ENCODE results near the gene SAMD14. TPM values are rescaled to one million over a fixed set of nuclear protein-coding genes. Genes with fewer than 3 reads are reported as not detected.

Gene SAMD14
- total and polyA plus RNA-seq, 2 donors (not counting 1 experiment from before 2014, with no cell fraction given) = 2.1 to 3.8 TPM

GRCh38 chr17:50169121-50169764 lies 39.3 kb upstream of the SAMD14 start:
- no peak overlapping the region for H3K9ac ChIP-seq (ENCODE audit: insufficient read depth, low read length)
- DNase-seq (ENCODE audit: low read depth in 2 of 2) = peak; percentile 67 to 82
- H3K27ac ChIP-seq (ENCODE audit: insufficient read depth, low read length) = no peak overlapping the region
- H3K79me2 ChIP-seq (ENCODE audit: control insufficient read depth, insufficient read depth, low read length) = no peaks in the 10 kb centered on the region
- no peaks in the 10 kb centered on the region for H3K9me3 ChIP-seq (ENCODE audit: control insufficient read depth, insufficient read depth, low read depth, low read length)
- H3K4me1 ChIP-seq (ENCODE audit: control insufficient read depth, extremely low read depth, insufficient read depth, low read length) = peaks cover 19% of the 10 kb centered on the region
- H3K4me2 ChIP-seq (ENCODE audit: extremely low read depth, insufficient read depth, low read length) = no peak overlapping the region
- no peak overlapping the region for H2AFZ ChIP-seq (ENCODE audit: low read length)
- no peaks in the 10 kb centered on the region for H4K20me1 ChIP-seq (ENCODE audit: control insufficient read depth, extremely low read depth, insufficient read depth, low read length)
- no peaks in the 10 kb centered on the region for H3K27me3 ChIP-seq (ENCODE audit: control insufficient read depth, insufficient read depth, low read length)
- TF ChIP-seq CTCF (conservative IDR thresholded peaks at IDR 0.05 in 1 of 2, IDR thresholded peaks at IDR 0.05 in 1 of 2; ENCODE audit: low read depth in 1 of 2, low read length in 2 of 2) = peak; percentile 87 to 92
- no peak for TF ChIP-seq EZH2 (IDR thresholded peaks at IDR 0.05; ENCODE audit: low read length, missing control alignments)
- no peaks in the 10 kb centered on the region for H3K36me3 ChIP-seq (ENCODE audit: control insufficient read depth, insufficient read depth, low read length)
- no peak overlapping the region for H3K4me3 ChIP-seq (replicated peaks in 1 of 4; ENCODE audit: control extremely low read depth in 1 of 4, insufficient read depth in 1 of 4, low read depth in 3 of 4, low read length in 4 of 4)

- Histone ChIP-seq H3K4me1 (ENCODE audit: control insufficient read depth, extremely low read depth, insufficient read depth, low read length) (peaks cover 15% of the 10 kb centered on the region), H3K79me2 (ENCODE audit: control insufficient read depth, insufficient read depth, low read length) (no peaks in the 10 kb centered on the region), H3K4me3 (replicated peaks in 1 of 4; ENCODE audit: control extremely low read depth in 1 of 4, insufficient read depth in 1 of 4, low read depth in 3 of 4, low read length in 4 of 4) (no peak overlapping the region), H4K20me1 (ENCODE audit: control insufficient read depth, extremely low read depth, insufficient read depth, low read length) (no peaks in the 10 kb centered on the region), H2AFZ (ENCODE audit: low read length) (no peak overlapping the region), H3K4me2 (ENCODE audit: extremely low read depth, insufficient read depth, low read length) (no peak overlapping the region), H3K36me3 (ENCODE audit: control insufficient read depth, insufficient read depth, low read length) (no peaks in the 10 kb centered on the region), H3K27ac (ENCODE audit: insufficient read depth, low read length) (no peak overlapping the region), H3K9ac (ENCODE audit: insufficient read depth, low read length) (no peak overlapping the region), H3K9me3 (ENCODE audit: control insufficient read depth, insufficient read depth, low read depth, low read length) (no peaks in the 10 kb centered on the region), H3K27me3 (ENCODE audit: control insufficient read depth, insufficient read depth, low read length) (no peaks in the 10 kb centered on the region)
- TF ChIP-seq CTCF (conservative IDR thresholded peaks at IDR 0.05 in 1 of 2, IDR thresholded peaks at IDR 0.05 in 1 of 2; ENCODE audit: low read depth in 1 of 2, low read length in 2 of 2) (no peak), EZH2 (IDR thresholded peaks at IDR 0.05; ENCODE audit: low read length, missing control alignments) (no peak)
- DNase-seq (ENCODE audit: low read depth in 2 of 2) = no peak
These were observed 38.4 kb upstream of the SAMD14 start for GRCh38 chr17:50168319-50168718.

- Histone ChIP-seq H3K4me2 (ENCODE audit: extremely low read depth, insufficient read depth, low read length) (no peak overlapping the region), H3K27me3 (ENCODE audit: control insufficient read depth, insufficient read depth, low read length) (no peaks in the 10 kb centered on the region), H3K4me3 (replicated peaks in 1 of 4; ENCODE audit: control extremely low read depth in 1 of 4, insufficient read depth in 1 of 4, low read depth in 3 of 4, low read length in 4 of 4) (no peak overlapping the region), H2AFZ (ENCODE audit: low read length) (no peak overlapping the region), H3K79me2 (ENCODE audit: control insufficient read depth, insufficient read depth, low read length) (no peaks in the 10 kb centered on the region), H4K20me1 (ENCODE audit: control insufficient read depth, extremely low read depth, insufficient read depth, low read length) (no peaks in the 10 kb centered on the region), H3K4me1 (ENCODE audit: control insufficient read depth, extremely low read depth, insufficient read depth, low read length) (peaks cover 9% of the 10 kb centered on the region), H3K9me3 (ENCODE audit: control insufficient read depth, insufficient read depth, low read depth, low read length) (no peaks in the 10 kb centered on the region), H3K36me3 (ENCODE audit: control insufficient read depth, insufficient read depth, low read length) (no peaks in the 10 kb centered on the region), H3K27ac (ENCODE audit: insufficient read depth, low read length) (no peak overlapping the region), H3K9ac (ENCODE audit: insufficient read depth, low read length) (no peak overlapping the region)
- TF ChIP-seq EZH2 (IDR thresholded peaks at IDR 0.05; ENCODE audit: low read length, missing control alignments) (no peak), CTCF (conservative IDR thresholded peaks at IDR 0.05 in 1 of 2, IDR thresholded peaks at IDR 0.05 in 1 of 2; ENCODE audit: low read depth in 1 of 2, low read length in 2 of 2) (no peak)
- no peak for DNase-seq (ENCODE audit: low read depth in 2 of 2)
These were observed 37.4 kb upstream of the SAMD14 start for GRCh38 chr17:50167371-50167770.
